ENCODE results near the gene SLC9A8. TPM values are rescaled to one million over a fixed set of nuclear protein-coding genes. Genes with fewer than 3 reads are reported as not detected.

SLC9A8 gene
- total and polyA plus RNA-seq, 9 of the 15 experiments (the other 6 are each of a cell fraction or from before 2014, with no cell fraction given), result 0.56 to 9.7 (median 5.0) TPM

DNA sequence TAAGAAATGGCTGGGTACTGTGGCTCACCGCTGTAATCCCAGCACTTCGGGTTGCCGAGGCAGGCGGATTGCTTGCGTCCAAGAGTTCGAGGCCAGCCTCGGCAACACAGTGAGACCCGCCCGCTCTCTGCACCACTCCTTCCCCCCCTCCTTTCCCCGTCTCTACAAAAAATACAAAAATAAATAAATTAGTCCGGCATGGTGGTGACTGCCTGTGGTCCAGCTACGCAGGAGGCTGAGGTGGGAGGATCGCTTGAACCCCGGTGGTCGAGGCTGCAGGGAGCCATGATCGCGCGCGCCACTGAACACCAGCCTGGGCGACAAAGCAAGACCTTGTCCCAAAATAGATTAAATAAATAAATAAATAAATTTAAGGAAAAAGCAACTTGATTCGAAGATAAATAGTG, 123.1 kb downstream of the SLC9A8 start (continued):
- TF ChIP-seq GTF3C2 (IDR thresholded peaks at IDR 0.05; ENCODE audit: borderline replicate concordance, extremely low read depth, insufficient read length), result peak; percentile 56
- TF ChIP-seq PYGO2 (tag; IDR thresholded peaks at IDR 0.05), result no peak
- no peak for TF ChIP-seq ATF1 (CRISPR knock-in tag; IDR thresholded peaks at IDR 0.05)
- peak; percentile 76 for TF ChIP-seq ATF1 (tag; IDR thresholded peaks at IDR 0.05)
- no peak for TF ChIP-seq SMC3 (conservative IDR thresholded peaks at IDR 0.05; ENCODE audit: insufficient read depth, low read depth, low read length)
- peak; percentile 87 for TF ChIP-seq BCOR (IDR thresholded peaks at IDR 0.05)
- no peak for TF ChIP-seq E2F3 (CRISPR knock-in tag; IDR thresholded peaks at IDR 0.05)
- TF ChIP-seq EZH2 (IDR thresholded peaks at IDR 0.05; ENCODE audit: borderline replicate concordance, low read depth, low read length), result no peak
- TF ChIP-seq ETV5 (CRISPR knock-in tag; IDR thresholded peaks at IDR 0.05; ENCODE audit: low read depth), result no peak
- no peak for TF ChIP-seq ZNF778 (CRISPR knock-in tag; IDR thresholded peaks at IDR 0.05)
- TF ChIP-seq U2AF1 (optimal IDR thresholded peaks at IDR 0.05; ENCODE audit: low read depth, low read length), result no peak
- TF ChIP-seq MGA (IDR thresholded peaks at IDR 0.05), result 0 out of 2 replicates have a peak, but pooled peaks have one; percentile 24
- 0 out of 4 replicates have a peak, but pooled peaks of 1 of the 2 experiments have one; percentile 8 for TF ChIP-seq RCOR1 (IDR thresholded peaks at IDR 0.05; ENCODE audit: borderline replicate concordance in 1 of 2, low read depth in 2 of 2, low read length in 2 of 2)

All from K562 (cell line).